HEK293T (cell line): Measurements from ENCODE around the gene NAP1L1.

ENCODE experiments used
- CTCF ChIA-PET: fragments of 350-600 bp; formaldehyde crosslinking; extraction: SDS; loops from one replicate; lab custom pipeline; 2021; ENCODE audit warnings: antibody characterized with exemption, inconsistent platforms; lab: Yijun Ruan, JAX
- POLR2A ChIA-PET: fragments of 350-600 bp; formaldehyde crosslinking; extraction: SDS; loops from one replicate; lab custom pipeline; 2020; ENCODE audit warnings: antibody characterized with exemption, inconsistent platforms; lab: Yijun Ruan, JAX
- DNase-seq: peaks from one replicate; pipeline ENCODE4 v3.0.0; 2012; ENCODE audit warnings: mixed read lengths; ENCODE audit errors: extremely low spot score
- ARNT ChIP-seq: fragments of 450-650 bp; IDR thresholded peaks from 2 replicates; pipeline ENCODE4 v1.6.1; 2017; ENCODE audit warnings: mild to moderate bottlenecking
- BHLHE40 ChIP-seq: fragments of 450-650 bp; IDR thresholded peaks from 2 replicates; pipeline ENCODE4 v1.6.1; 2016; ENCODE audit warnings: mild to moderate bottlenecking, moderate library complexity, borderline replicate concordance
- CTBP1 ChIP-seq: fragments of 450-650 bp; IDR thresholded peaks from 2 replicates; pipeline ENCODE4 v1.6.1; 2016; ENCODE audit warnings: borderline replicate concordance
- ELF4 ChIP-seq: fragments of 450-650 bp; IDR thresholded peaks from 2 replicates; pipeline ENCODE4 v1.6.1; 2017; ENCODE audit warnings: antibody characterized with exemption
- FOXA1 ChIP-seq: fragments of 450-650 bp; IDR thresholded peaks from 2 replicates; pipeline ENCODE4 v1.6.1; 2016; ENCODE audit warnings: mild to moderate bottlenecking
- FOXK2 ChIP-seq: fragments of 450-650 bp; IDR thresholded peaks from 2 replicates; pipeline ENCODE4 v1.6.1; 2016; ENCODE audit warnings: mild to moderate bottlenecking
- FOXM1 ChIP-seq: fragments of 450-650 bp; IDR thresholded peaks from 2 replicates; pipeline ENCODE4 v1.6.1; 2017; ENCODE audit warnings: mild to moderate bottlenecking, borderline replicate concordance
- HDGF ChIP-seq: fragments of 450-650 bp; IDR thresholded peaks from 2 replicates; pipeline ENCODE4 v1.6.1; 2017; ENCODE audit warnings: antibody characterized with exemption, borderline replicate concordance
- L3MBTL2 ChIP-seq: fragments of 450-650 bp; conservative IDR thresholded peaks from 2 replicates; pipeline ENCODE4 v1.6.1; 2016; ENCODE audit warnings: mild to moderate bottlenecking
- LEF1 ChIP-seq: fragments of 450-650 bp; IDR thresholded peaks from 2 replicates; pipeline ENCODE4 v1.6.1; 2017; ENCODE audit warnings: mild to moderate bottlenecking, borderline replicate concordance
- NFRKB ChIP-seq: fragments of 450-650 bp; IDR thresholded peaks from 2 replicates; pipeline ENCODE4 v1.6.1; 2016; ENCODE audit warnings: mild to moderate bottlenecking, moderate library complexity
- SP1 ChIP-seq: fragments of 450-650 bp; IDR thresholded peaks from 2 replicates; pipeline ENCODE4 v1.6.1; 2017
- SUZ12 ChIP-seq: fragments of 450-650 bp; IDR thresholded peaks from 2 replicates; pipeline ENCODE4 v1.6.1; 2016; ENCODE audit warnings: mild to moderate bottlenecking
- TARDBP ChIP-seq: fragments of 450-650 bp; IDR thresholded peaks from 2 replicates; pipeline ENCODE4 v1.6.1; 2016
- ZNF384 ChIP-seq: fragments of 450-650 bp; IDR thresholded peaks from 2 replicates; pipeline ENCODE4 v1.6.1; 2016
- TF ChIP-seq, protein P1 (sequence below): fragments of 450-650 bp; IDR thresholded peaks from 2 replicates; pipeline ENCODE4 v1.6.1; 2016

The NAP1L1 gene

DNA sequence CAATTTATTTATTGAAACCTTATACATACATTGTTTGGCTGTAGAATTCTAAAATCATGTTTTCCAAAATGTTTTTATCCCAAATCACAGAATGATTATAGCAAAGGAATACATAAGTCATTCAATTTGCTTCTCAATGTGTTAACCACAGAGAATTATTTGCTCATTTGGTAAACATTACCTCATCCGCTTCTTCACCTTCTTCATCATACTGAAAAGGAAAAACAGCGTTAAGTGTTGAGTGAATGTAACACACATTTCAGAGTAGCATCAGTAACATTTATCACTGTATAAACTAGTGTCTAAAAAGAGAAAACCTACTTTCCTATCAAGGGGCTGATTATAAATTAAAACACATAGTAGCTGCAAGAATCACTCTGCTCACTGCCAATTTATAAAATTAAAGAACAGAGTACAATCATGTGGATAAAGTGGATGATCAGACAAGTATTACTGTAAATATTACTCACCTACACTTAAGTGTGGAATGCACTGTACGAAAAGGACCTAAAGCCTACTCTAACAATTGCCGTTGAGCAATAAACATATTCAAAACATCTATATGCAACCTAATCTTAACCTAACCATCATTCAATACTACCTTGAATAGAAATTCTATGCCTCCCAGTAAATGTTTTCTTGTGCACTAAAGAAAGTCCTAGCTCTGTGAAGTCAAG, 34.8 kb downstream of the NAP1L1 start:
- ChIA-PET POLR2A (no interaction called here), CTCF (no interaction called here)
- no peak for DNase-seq
- TF ChIP-seq, protein P1, sequence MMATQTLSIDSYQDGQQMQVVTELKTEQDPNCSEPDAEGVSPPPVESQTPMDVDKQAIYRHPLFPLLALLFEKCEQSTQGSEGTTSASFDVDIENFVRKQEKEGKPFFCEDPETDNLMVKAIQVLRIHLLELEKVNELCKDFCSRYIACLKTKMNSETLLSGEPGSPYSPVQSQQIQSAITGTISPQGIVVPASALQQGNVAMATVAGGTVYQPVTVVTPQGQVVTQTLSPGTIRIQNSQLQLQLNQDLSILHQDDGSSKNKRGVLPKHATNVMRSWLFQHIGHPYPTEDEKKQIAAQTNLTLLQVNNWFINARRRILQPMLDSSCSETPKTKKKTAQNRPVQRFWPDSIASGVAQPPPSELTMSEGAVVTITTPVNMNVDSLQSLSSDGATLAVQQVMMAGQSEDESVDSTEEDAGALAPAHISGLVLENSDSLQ: no peak
- no peak for TF ChIP-seq FOXM1
- TF ChIP-seq FOXK2: no peak
- no peak for TF ChIP-seq SP1
- TF ChIP-seq NFRKB: no peak
- TF ChIP-seq L3MBTL2: no peak
- TF ChIP-seq CTBP1: no peak
- no peak for TF ChIP-seq FOXA1
- no peak for TF ChIP-seq BHLHE40
- no peak for TF ChIP-seq LEF1
- TF ChIP-seq HDGF: no peak
- TF ChIP-seq ARNT: no peak
- TF ChIP-seq ZNF384: no peak

DNA sequence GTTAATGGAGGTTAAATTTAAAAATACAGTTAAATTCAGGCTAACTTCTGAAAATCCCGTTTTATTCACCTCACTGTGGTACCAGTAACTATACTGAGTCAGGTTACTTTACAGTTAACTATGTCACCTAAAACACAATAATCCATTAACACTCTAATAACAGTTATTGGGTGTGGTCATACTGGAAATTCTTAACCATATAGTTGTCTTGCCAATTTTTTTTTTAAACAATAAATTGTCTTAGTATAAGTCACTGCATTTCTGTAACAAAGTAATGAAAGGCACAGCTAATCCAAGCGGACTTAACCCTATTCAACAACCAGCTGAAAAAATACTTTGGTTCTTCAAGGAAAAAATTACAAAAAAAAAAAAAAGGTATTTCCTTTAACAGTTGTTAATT, 36.7 kb downstream of the NAP1L1 start:
- DNase-seq: no peak
- POLR2A ChIA-PET: interaction anchor here (0.6 kb wide), 1 partner anchor 512 kb away, joined by 3 read pairs; no protein-coding TSS in a partner anchor
- TF ChIP-seq FOXA1 (no peak), ARNT (no peak), FOXK2 (no peak), L3MBTL2 (no peak), CTBP1 (no peak), FOXM1 (no peak), ZNF384 (no peak)
- CTCF ChIA-PET: no interaction called here

DNA sequence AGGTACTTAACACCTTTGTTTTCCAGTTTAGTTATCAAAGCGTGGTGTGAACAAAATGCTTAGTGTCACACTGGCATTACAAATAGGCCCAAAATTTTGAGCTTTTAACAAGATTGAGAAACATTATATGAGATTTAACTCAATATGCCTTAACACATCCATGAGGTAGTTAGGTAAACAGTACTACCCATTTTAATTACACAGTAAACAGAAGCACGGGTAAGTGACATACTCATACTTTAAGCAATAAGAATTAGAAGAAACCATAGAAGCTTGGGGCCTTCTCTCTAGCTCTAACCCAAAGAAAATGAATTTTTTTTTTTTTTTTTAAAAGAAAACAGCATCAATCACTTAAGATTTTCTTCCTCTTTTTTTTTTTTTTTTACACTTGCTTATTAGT, 37.4 kb downstream of the NAP1L1 start:
- TF ChIP-seq ZNF384 (no peak), HDGF (no peak), FOXA1 (no peak), FOXK2 (no peak), SUZ12 (no peak), BHLHE40 (no peak), L3MBTL2 (no peak), ELF4 (no peak), TARDBP (no peak), CTBP1 (no peak), SP1 (no peak), FOXM1 (no peak), LEF1 (no peak), ARNT (no peak), NFRKB (no peak)
- TF ChIP-seq, protein P1: no peak
- CTCF ChIA-PET: interaction anchor here (0.6 kb wide), 1 partner anchor 16 kb away, joined by 4 read pairs; no protein-coding TSS in a partner anchor
- DNase-seq: no peak
- POLR2A ChIA-PET: interaction anchor here (0.6 kb wide), 1 partner anchor 72 kb away, joined by 3 read pairs; no protein-coding TSS in a partner anchor

DNA sequence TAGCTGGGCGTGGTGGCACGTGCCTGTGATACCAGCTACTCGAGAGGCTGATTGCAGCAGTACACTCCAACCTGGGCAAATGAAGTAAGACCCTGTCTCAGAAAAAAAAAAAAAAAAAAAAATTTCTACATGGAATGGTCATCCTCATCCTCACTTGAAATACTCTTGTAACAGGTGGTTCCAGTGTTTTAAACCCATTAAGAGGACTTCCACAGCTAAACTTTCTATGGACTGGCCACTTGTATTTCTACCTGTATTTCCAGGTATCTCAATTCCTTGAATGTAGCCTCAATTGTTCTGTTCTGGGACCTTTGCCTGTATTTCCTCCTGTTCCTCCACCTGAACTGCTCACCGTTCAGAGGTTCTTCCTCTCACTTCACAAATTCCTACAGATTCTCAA, 41.1 kb downstream of the NAP1L1 start:
- ChIA-PET CTCF (no interaction called here), POLR2A (no interaction called here)
- no peak for DNase-seq
- no peak for TF ChIP-seq FOXM1
- TF ChIP-seq FOXK2: no peak
- TF ChIP-seq LEF1: no peak
- TF ChIP-seq HDGF: no peak
- TF ChIP-seq SUZ12: no peak
- no peak for TF ChIP-seq NFRKB

DNA sequence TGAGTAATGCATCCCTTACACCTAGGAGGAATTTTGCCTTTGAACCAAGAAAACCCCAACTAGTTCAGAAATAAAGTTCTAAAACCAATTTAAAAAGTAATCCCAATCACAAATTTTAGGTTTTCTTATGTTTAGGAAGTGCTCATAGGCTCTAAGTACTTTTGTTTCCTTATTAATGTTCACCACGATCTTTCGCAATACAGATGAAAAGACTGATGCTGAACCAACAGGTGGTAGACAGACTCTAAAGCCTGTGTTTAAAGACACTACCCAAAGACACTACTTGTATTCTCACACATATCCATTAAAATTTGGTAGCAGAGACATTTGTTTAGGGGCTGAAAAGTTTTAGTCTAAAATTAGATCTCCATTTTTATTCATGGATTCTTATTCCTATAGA, 42.3 kb downstream of the NAP1L1 start:
- CTCF ChIA-PET: no interaction called here
- POLR2A ChIA-PET: no interaction called here
- TF ChIP-seq FOXK2: no peak
- no peak for TF ChIP-seq L3MBTL2
- no peak for TF ChIP-seq ARNT
- no peak for TF ChIP-seq SUZ12
- no peak for TF ChIP-seq CTBP1
- TF ChIP-seq FOXA1: no peak
- TF ChIP-seq FOXM1: no peak
- DNase-seq: no peak

DNA sequence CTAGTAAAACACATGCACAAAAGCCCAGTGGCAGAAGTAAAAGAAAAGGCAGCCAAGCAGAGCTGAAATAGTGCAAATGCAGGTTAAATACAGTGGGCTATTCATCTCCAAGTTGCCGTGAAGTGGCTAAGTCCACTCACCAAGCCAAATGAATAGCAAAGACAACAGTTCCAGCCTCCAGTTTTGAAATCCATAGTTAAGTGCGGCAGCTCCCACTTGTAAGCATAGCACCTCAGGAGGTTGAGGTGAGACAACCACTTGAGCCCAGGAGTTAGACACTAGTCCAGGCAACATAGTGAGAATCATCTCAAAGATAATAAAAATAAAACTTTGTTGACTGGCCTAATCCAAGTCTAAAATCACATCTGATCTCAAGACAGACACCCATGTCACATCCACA, 43.1 kb downstream of the NAP1L1 start:
- no peak for DNase-seq
- ChIA-PET POLR2A (no interaction called here), CTCF (no interaction called here)
- no peak for TF ChIP-seq L3MBTL2
- TF ChIP-seq ELF4: no peak
- TF ChIP-seq SP1: no peak
- TF ChIP-seq SUZ12: no peak
- no peak for TF ChIP-seq BHLHE40
- no peak for TF ChIP-seq FOXK2
- TF ChIP-seq NFRKB: no peak
- TF ChIP-seq, protein P1: no peak
- no peak for TF ChIP-seq ARNT
- TF ChIP-seq CTBP1: no peak
- TF ChIP-seq FOXA1: no peak
- TF ChIP-seq FOXM1: no peak
- no peak for TF ChIP-seq LEF1
- TF ChIP-seq ZNF384: no peak
- TF ChIP-seq HDGF: no peak
- TF ChIP-seq TARDBP: no peak
